GM12801 (cell line): ENCODE results near the gene SEZ6.

ENCODE experiments used
- TF ChIP-seq, protein P1 (sequence below): IDR thresholded peaks from one replicate; pipeline ENCODE4 v1.5.1; 2011; ENCODE audit warnings: control low read depth; ENCODE audit not compliant: insufficient read length; ENCODE audit errors: extremely low read depth

Gene SEZ6

GRCh38 chr17:29041091-29041490 is 35.3 kb upstream of the SEZ6 start:
- TF ChIP-seq, protein P1, sequence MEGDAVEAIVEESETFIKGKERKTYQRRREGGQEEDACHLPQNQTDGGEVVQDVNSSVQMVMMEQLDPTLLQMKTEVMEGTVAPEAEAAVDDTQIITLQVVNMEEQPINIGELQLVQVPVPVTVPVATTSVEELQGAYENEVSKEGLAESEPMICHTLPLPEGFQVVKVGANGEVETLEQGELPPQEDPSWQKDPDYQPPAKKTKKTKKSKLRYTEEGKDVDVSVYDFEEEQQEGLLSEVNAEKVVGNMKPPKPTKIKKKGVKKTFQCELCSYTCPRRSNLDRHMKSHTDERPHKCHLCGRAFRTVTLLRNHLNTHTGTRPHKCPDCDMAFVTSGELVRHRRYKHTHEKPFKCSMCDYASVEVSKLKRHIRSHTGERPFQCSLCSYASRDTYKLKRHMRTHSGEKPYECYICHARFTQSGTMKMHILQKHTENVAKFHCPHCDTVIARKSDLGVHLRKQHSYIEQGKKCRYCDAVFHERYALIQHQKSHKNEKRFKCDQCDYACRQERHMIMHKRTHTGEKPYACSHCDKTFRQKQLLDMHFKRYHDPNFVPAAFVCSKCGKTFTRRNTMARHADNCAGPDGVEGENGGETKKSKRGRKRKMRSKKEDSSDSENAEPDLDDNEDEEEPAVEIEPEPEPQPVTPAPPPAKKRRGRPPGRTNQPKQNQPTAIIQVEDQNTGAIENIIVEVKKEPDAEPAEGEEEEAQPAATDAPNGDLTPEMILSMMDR, result no peak

DNA sequence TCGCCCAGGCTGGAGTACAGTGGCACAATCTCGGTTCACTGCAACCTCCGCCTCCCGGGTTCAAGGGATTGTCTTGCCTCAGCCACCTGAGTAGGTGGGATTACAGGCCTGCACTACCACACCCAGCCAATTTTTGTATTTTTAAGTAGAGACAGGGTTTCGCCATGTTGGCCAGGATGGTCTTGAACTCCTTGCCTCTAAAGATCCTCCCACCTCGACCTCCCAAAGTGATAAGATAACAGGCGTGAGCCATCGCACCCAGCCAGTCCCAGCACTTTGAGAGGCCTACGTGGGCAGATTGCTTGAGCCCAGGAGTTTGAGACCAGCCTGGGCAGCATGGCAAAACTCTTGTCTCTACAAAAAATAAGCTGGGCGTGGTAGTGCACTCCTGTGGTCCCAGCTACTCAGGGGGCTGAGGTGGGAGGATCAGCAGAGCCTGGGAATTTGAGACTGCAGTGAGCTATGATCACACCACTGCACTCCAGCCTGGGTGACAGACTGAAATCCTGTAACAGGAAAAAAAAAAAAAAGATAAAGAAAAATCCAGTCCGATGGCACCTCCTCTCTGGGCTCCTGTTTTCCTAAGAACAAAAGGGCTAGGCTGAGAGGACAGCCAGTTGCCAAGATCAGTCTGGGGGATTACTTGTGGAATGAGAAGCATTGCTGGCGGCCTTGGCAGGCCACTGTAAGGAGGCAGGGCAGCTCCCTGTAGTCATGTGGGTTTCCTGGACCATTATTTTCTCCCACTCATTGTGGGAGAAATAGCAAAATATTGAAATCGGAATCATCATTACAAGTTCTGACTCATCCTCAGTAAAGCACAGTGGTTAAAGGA is 34.1 kb upstream of the SEZ6 start:
- TF ChIP-seq, protein P1, result no peak

DNA sequence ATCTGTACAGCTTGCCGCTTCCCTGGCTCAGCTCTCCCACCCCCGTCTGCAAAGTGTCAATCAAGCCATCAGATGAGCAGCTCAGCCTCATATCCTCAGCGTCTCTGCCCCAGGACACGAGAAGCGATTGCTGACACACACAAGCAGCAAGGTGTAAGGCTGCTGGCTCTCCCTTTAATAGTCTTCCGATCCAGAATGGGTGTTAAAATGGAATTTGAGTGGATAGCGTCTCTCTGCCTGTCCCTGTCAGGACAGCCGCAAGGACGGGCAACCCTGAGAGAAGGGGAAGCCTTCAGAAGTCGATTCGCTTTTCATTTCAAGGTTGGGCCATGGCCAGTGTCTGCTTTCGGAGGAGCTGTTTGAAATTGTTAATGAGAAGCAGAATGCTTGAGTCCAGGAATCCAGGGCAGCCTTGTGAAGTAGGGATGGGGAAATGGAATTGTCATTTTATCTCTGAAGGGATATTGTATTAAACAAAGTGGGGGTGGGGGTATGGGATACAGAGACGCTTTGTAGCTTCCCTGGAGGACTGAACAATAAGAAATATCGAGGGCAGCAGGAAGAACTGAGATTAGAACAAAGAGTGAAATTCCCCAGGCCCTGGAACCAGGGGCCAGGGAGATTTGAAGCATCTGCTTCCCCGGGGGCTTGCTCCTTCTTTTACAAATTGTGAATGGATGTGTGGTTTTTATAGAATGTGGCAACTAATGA is 32.4 kb upstream of the SEZ6 start:
- TF ChIP-seq, protein P1, result no peak

DNA sequence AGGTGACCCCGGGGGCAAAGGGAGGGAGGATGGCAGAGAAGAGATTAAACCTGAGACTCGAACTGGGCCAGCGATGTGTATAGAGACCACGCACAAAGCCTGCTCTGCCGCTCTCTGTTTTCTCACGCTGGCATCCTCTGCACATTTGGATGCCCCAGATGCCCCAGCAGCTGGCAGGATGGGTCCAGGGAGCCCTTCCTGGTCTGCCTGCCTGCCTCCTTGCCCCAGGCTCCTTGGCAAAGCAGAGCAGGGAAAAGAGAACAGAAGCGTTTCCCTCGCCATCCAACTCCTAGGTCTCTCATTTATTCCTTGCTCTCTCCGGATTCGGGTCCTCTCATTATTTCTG is 31.9 kb upstream of the SEZ6 start:
- TF ChIP-seq, protein P1, result no peak

- TF ChIP-seq, protein P1, result no peak
These were observed 30.8 kb upstream of the SEZ6 start for GRCh38 chr17:29036584-29036983.

GRCh38 chr17:29034510-29034909 is 28.7 kb upstream of the SEZ6 start:
- TF ChIP-seq, protein P1, result no peak

DNA sequence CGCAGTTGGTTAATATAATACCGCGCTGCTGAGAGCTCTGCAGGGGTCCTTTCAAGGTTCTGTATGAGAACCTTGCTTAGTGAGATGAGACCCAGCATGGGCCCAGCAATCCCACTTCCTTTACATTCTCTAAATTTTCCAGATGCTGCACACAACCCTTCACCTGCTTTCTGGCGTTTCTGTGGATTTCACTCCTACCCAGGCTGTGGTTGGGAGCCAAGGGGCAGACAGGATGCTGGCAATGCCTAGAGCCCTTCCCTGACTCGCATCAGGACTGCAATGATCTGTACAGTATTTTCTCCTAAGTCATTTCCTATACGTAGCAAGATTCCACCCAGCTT is 27.0 kb upstream of the SEZ6 start:
- TF ChIP-seq, protein P1, result no peak
